Measurements from ENCODE around the gene SERAC1. TPM values are rescaled to one million over a fixed set of nuclear protein-coding genes. Genes with fewer than 3 reads are reported as not detected.

Gene SERAC1
- total and polyA plus RNA-seq, 2 donors (not counting 3 experiments of a cell fraction or from before 2014, with no cell fraction given), result 4.9 to 5.7 TPM

GRCh38 chr6:158111987-158112386 is 56.1 kb downstream of the SERAC1 start:
- BruUV-seq (replicated peaks), result no TSS peak
- Histone ChIP-seq H3K4me1 (ENCODE audit: control insufficient read depth, extremely low read depth, insufficient read depth, low read length) (no peaks in the 10 kb centered on the region), H4K20me1 (replicated peaks; ENCODE audit: control insufficient read depth, extremely low read depth, insufficient read depth, low read length) (no peaks in the 10 kb centered on the region), H3K9me1 (replicated peaks; ENCODE audit: control insufficient read depth, extremely low read depth, insufficient read depth, low read length) (no peaks in the 10 kb centered on the region), H2AFZ (ENCODE audit: low read depth, low read length) (no peak overlapping the region), H3K27me3 (ENCODE audit: control insufficient read depth in 2 of 2, insufficient read depth in 2 of 2, low read length in 2 of 2) (no peaks in the 10 kb centered on the region), H3K4me2 (ENCODE audit: insufficient read depth, low read length) (no peak overlapping the region), H3K9ac (replicated peaks; ENCODE audit: extremely low read depth, insufficient read depth, low read length) (no peak overlapping the region), H3K9me3 (replicated peaks; ENCODE audit: control insufficient read depth, insufficient read depth, low read length) (no peaks in the 10 kb centered on the region), H3K79me2 (ENCODE audit: control insufficient read depth, insufficient read depth, low read length) (no peaks in the 10 kb centered on the region), H3K27ac (ENCODE audit: insufficient read depth, low read depth, low read length) (no peak overlapping the region), H3K4me3 (replicated peaks in 1 of 3; ENCODE audit: insufficient read depth in 1 of 3, low read depth in 1 of 3, low read length in 3 of 3) (no peak overlapping the region), H3K36me3 (ENCODE audit: control insufficient read depth in 2 of 2, extremely low read depth in 1 of 2, insufficient read depth in 2 of 2, low read length in 2 of 2) (no peaks in the 10 kb centered on the region)
- intact Hi-C loops (cut with micrococcal nuclease), result no loop called here
- CTCF ChIA-PET, result interaction anchor here (1.7 kb wide), 1 partner anchor 20 kb away, joined by 4 read pairs; no protein-coding TSS in a partner anchor
- dilution Hi-C loops (cut with MboI; ENCODE audit: extremely low pct_ligation_motif_present, low sequenced_read_pairs), result no loop called here
- TF ChIP-seq MYC (IDR thresholded peaks at IDR 0.05; ENCODE audit: low read depth, low read length) (no peak), FOS (IDR thresholded peaks at IDR 0.05; ENCODE audit: borderline replicate concordance, insufficient read depth, low read length) (no peak), POLR2AphosphoS5 (IDR thresholded peaks at IDR 0.05; ENCODE audit: insufficient read depth, low read depth, low read length) (no peak)
- FAIRE-seq, result no peak
- POLR2A ChIA-PET, result no interaction called here
- DNase-seq (ENCODE audit: low read depth, low spot score), result no peak

DNA sequence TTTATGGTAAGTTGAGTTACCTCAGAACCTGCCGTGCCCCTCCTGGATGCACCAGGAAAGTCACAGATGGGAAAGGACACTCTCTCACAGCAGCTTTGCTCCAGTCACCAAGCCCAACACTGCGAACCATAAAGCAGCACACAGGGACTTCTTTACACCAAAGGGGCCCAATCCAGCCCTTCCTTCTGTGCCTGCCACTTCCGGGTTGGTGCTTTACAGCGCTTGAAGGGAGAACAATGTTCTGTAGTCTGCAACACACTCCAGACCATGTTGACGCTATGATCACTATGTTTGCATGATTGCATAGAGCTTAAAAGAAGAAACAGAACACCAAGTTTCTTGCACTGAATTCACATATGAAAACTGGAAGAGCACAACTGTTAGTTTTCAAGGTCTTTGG is 57.1 kb downstream of the SERAC1 start:
- DNase-seq (ENCODE audit: low read depth, low spot score), result no peak
- no peaks in the 10 kb centered on the region for H3K9me3 ChIP-seq (replicated peaks; ENCODE audit: control insufficient read depth, insufficient read depth, low read length)
- H3K4me1 ChIP-seq (ENCODE audit: control insufficient read depth, extremely low read depth, insufficient read depth, low read length), result no peaks in the 10 kb centered on the region
- H3K36me3 ChIP-seq (ENCODE audit: control insufficient read depth in 2 of 2, extremely low read depth in 1 of 2, insufficient read depth in 2 of 2, low read length in 2 of 2), result no peaks in the 10 kb centered on the region
- FAIRE-seq, result no peak
- intact Hi-C loops (cut with micrococcal nuclease), result no loop called here
- no peak overlapping the region for H3K27ac ChIP-seq (ENCODE audit: insufficient read depth, low read depth, low read length)
- no peaks in the 10 kb centered on the region for H4K20me1 ChIP-seq (replicated peaks; ENCODE audit: control insufficient read depth, extremely low read depth, insufficient read depth, low read length)
- H3K4me3 ChIP-seq (replicated peaks in 1 of 3; ENCODE audit: insufficient read depth in 1 of 3, low read depth in 1 of 3, low read length in 3 of 3), result no peak overlapping the region
- POLR2A ChIA-PET, result interaction anchor here (0.5 kb wide), 1 partner anchor 197 kb away, joined by 3 read pairs; no protein-coding TSS in a partner anchor
- H2AFZ ChIP-seq (ENCODE audit: low read depth, low read length), result no peak overlapping the region
- BruUV-seq (replicated peaks), result no TSS peak
- TF ChIP-seq POLR2A (IDR thresholded peaks at IDR 0.05; ENCODE audit: low read depth, low read length) (no peak), JUN (IDR thresholded peaks at IDR 0.05; ENCODE audit: borderline replicate concordance, insufficient read depth, insufficient read length, low read depth) (no peak), MAX (IDR thresholded peaks at IDR 0.05; ENCODE audit: insufficient read depth, insufficient read length) (no peak), CTCF (IDR thresholded peaks at IDR 0.05; ENCODE audit: extremely low read depth in 1 of 2, insufficient read depth in 1 of 2, low read depth in 1 of 2, low read length in 2 of 2) (no peak), EZH2 (IDR thresholded peaks at IDR 0.05; ENCODE audit: borderline replicate concordance, low read depth, low read length, severe bottlenecking) (no peak), MYC (IDR thresholded peaks at IDR 0.05; ENCODE audit: low read depth, low read length) (no peak), FOS (IDR thresholded peaks at IDR 0.05; ENCODE audit: borderline replicate concordance, insufficient read depth, low read length) (no peak), POLR2AphosphoS5 (IDR thresholded peaks at IDR 0.05; ENCODE audit: insufficient read depth, low read depth, low read length) (no peak), GATA2 (IDR thresholded peaks at IDR 0.05; ENCODE audit: insufficient read depth, insufficient read length, low read depth, low read length) (no peak)
- no peak overlapping the region for H3K4me2 ChIP-seq (ENCODE audit: insufficient read depth, low read length)
- dilution Hi-C loops (cut with MboI; ENCODE audit: extremely low pct_ligation_motif_present, low sequenced_read_pairs), result no loop called here
- CTCF ChIA-PET, result interaction anchor here (1.0 to 1.3 kb wide), 2 partner anchors 9 to 39 kb away, joined by 3 to 4 read pairs; no protein-coding TSS in a partner anchor
- no peaks in the 10 kb centered on the region for H3K27me3 ChIP-seq (ENCODE audit: control insufficient read depth in 2 of 2, insufficient read depth in 2 of 2, low read length in 2 of 2)
- H3K9me1 ChIP-seq (replicated peaks; ENCODE audit: control insufficient read depth, extremely low read depth, insufficient read depth, low read length), result no peaks in the 10 kb centered on the region
- no peaks in the 10 kb centered on the region for H3K79me2 ChIP-seq (ENCODE audit: control insufficient read depth, insufficient read depth, low read length)
- no peak overlapping the region for H3K9ac ChIP-seq (replicated peaks; ENCODE audit: extremely low read depth, insufficient read depth, low read length)

All from endothelial cell of umbilical vein (primary cell).